ENCODE results near the gene VPS45. TPM values are rescaled to one million over a fixed set of nuclear protein-coding genes. Genes with fewer than 3 reads are reported as not detected.

Gene VPS45
- total RNA-seq, 4 donors from 2014 or later: 32.6 to 41.2 (median 37.1) TPM

DNA sequence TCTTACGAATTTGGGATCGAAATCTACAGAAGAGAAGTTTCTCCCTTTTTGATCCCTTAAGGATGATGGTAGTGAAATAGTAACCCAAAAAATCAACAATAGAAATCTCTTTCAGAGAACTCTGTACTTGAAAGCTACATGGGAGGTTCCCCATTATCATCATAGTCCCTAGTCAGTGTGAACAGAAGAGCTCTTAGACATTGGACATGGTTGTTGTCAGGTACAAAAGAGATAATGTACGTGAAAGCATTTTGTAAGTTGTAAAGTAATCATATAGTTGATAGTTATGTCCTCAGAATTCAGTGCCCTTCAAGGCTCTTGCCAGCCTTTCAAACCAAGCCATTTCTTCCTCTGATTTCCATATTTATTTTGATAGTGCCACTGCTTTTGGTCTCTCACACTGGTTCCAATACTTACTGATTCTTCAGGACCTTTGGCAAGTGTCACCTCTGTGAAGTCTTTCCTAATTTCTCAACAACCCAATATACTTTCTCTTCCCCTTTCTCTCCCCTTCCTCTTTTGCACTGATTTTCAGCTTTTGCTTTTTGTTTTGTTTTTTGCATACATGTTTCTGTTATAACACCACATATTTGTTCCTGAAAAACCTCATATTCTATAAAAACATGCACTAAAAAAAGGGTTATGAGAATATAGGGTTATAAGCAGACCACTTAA lies 22.4 kb downstream of the VPS45 start:
- Histone ChIP-seq H3K27ac (no peak overlapping the region), H3K36me3 (peaks cover 0 to 42% (median 1%) of the 10 kb centered on the region in 3 donors), H3K27me3 (no peaks in the 10 kb centered on the region), H3K4me3 (no peak overlapping the region), H3K4me1 (peaks cover 0 to 11% (median 0%) of the 10 kb centered on the region in 4 donors), H3K9me3 (no peaks in the 10 kb centered on the region)
- 94% methylated on average over 3 of the region's 3 CpGs for WGBS, 2 donors
- TF ChIP-seq EP300 (IDR thresholded peaks at IDR 0.05) (no peak), POLR2A (IDR thresholded peaks at IDR 0.05) (no peak)
- TF ChIP-seq, protein P1, sequence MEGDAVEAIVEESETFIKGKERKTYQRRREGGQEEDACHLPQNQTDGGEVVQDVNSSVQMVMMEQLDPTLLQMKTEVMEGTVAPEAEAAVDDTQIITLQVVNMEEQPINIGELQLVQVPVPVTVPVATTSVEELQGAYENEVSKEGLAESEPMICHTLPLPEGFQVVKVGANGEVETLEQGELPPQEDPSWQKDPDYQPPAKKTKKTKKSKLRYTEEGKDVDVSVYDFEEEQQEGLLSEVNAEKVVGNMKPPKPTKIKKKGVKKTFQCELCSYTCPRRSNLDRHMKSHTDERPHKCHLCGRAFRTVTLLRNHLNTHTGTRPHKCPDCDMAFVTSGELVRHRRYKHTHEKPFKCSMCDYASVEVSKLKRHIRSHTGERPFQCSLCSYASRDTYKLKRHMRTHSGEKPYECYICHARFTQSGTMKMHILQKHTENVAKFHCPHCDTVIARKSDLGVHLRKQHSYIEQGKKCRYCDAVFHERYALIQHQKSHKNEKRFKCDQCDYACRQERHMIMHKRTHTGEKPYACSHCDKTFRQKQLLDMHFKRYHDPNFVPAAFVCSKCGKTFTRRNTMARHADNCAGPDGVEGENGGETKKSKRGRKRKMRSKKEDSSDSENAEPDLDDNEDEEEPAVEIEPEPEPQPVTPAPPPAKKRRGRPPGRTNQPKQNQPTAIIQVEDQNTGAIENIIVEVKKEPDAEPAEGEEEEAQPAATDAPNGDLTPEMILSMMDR (IDR thresholded peaks at IDR 0.05): no peak
- no peak for DNase-seq (ENCODE audit: low spot score in 2 of 2)

DNA sequence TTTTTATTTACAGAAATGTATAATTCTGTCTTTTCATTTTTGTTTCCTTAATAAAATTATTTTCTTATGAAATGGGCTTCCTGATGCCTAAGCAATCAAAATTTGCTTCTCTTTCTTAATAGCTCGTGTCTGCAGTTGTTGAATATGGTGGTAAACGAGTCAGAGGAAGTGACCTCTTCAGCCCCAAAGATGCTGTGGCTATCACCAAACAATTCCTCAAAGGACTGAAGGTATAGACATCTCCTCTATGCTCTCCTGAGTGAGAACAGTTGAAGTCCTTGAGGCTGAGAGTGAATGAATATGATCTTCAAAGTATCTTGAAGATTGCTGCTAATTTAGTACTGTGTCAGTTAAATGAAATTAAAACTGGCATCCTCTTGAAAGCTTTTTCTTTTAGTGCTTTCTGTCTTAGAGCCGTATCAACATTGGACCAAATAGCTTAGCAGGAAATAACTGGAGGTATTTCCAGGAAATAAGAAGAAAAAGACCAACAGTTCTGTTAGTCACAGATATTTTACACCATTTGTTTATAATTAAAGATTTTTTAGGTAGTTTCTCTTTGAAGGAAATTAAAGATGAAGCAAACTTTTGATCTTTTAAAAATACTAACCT lies 24.7 kb downstream of the VPS45 start:
- no peak for DNase-seq (ENCODE audit: low spot score in 2 of 2)
- TF ChIP-seq, protein P1 (IDR thresholded peaks at IDR 0.05): no peak
- TF ChIP-seq POLR2A (IDR thresholded peaks at IDR 0.05) (no peak), EP300 (IDR thresholded peaks at IDR 0.05) (no peak)
- no peak overlapping the region for H3K27ac ChIP-seq
- H3K27me3 ChIP-seq: no peaks in the 10 kb centered on the region
- H3K4me1 ChIP-seq: peaks cover 0 to 3% (median 0%) of the 10 kb centered on the region in 4 donors
- WGBS, 2 donors: 68 to 71% methylated on average over 3 of the region's 3 CpGs
- peaks cover 0 to 62% (median 8%) of the 10 kb centered on the region in 3 donors for H3K36me3 ChIP-seq
- H3K9me3 ChIP-seq: no peaks in the 10 kb centered on the region
- no peak overlapping the region for H3K4me3 ChIP-seq

DNA sequence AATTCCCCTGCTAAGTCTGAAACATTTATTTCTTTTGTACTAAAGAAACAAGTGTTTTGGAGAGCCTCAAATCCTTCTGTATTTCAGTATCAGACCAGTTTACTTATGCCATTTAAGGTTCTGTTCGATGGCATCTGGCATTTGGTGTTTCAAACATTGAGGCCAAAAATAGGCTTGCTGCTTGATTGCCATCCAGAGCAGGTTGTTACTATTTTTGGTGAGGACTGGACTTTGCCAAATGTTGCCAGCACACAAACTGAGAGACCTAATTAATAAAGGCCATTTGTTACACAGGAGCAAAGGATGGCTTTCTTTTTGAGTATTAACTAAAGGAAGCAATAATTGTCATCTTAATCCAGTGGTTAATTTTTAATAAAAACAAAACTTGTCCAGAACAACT lies 26.2 kb downstream of the VPS45 start:
- WGBS, 2 donors: 70 to 77% methylated on average over 1 of the region's 1 CpG
- H3K27me3 ChIP-seq: no peaks in the 10 kb centered on the region
- TF ChIP-seq EP300 (IDR thresholded peaks at IDR 0.05) (no peak), POLR2A (IDR thresholded peaks at IDR 0.05) (no peak)
- TF ChIP-seq, protein P1 (IDR thresholded peaks at IDR 0.05): no peak
- H3K9me3 ChIP-seq: no peaks in the 10 kb centered on the region
- no peak overlapping the region for H3K27ac ChIP-seq
- peaks cover 0 to 68% (median 8%) of the 10 kb centered on the region in 3 donors for H3K36me3 ChIP-seq
- no peak for DNase-seq (ENCODE audit: low spot score in 2 of 2)
- no peak overlapping the region for H3K4me3 ChIP-seq
- H3K4me1 ChIP-seq: no peaks in the 10 kb centered on the region

DNA sequence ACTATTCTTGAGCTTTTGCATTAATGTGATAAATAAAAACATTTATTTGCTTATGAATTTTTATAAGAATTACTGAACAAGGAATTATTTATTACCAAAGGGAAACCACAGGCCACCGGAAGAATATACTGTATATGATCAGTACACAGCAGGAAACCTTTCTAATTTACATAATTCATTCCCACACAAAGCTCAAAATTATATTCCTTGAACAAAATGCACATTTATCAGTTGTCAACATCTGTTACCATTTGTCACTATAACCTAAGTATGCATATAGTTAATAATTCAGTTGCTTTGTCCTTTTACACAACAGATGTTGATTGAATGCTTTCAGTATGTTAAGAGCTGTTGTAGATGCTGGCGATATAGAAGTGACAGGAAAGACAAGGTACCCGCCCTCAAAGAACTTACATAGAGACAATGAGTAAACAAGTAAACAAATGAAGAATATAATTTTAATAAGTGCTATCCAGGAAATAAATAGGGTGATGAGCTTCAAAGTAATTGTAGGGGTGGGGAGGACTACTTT lies 27.2 kb downstream of the VPS45 start:
- TF ChIP-seq, protein P1 (IDR thresholded peaks at IDR 0.05): no peak
- TF ChIP-seq EP300 (IDR thresholded peaks at IDR 0.05) (no peak), POLR2A (IDR thresholded peaks at IDR 0.05) (no peak)
- Histone ChIP-seq H3K36me3 (peaks cover 0 to 77% (median 8%) of the 10 kb centered on the region in 3 donors), H3K4me3 (no peak overlapping the region), H3K27me3 (no peaks in the 10 kb centered on the region), H3K4me1 (no peaks in the 10 kb centered on the region), H3K9me3 (no peaks in the 10 kb centered on the region), H3K27ac (no peak overlapping the region)
- no peak for DNase-seq (ENCODE audit: low spot score in 2 of 2)
- WGBS, 2 donors: 68 to 69% methylated on average over 3 of the region's 3 CpGs

DNA sequence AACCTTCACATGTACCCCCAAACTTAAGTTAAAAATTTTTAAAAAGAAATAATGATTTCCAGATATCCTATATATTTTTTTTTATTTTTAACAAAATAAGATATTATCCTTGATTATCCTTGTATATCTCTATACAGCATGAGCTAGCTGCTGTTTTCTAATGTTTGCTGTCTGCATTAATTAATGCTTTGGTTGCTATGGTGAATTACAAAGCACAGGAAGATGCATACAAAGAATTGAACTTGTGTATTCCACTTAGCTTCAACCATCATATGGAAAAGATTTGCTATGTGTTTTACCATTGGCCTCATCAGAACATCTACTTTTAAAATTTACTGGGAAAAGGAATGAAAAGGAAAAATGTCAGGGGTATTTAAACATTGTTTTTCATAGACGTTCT lies 35.4 kb downstream of the VPS45 start:
- no peak for DNase-seq (ENCODE audit: low spot score in 2 of 2)
- no peaks in the 10 kb centered on the region for H3K9me3 ChIP-seq
- TF ChIP-seq EP300 (IDR thresholded peaks at IDR 0.05) (no peak), POLR2A (IDR thresholded peaks at IDR 0.05) (no peak)
- TF ChIP-seq, protein P1 (IDR thresholded peaks at IDR 0.05): no peak
- H3K4me3 ChIP-seq: no peak overlapping the region
- peaks cover 0 to 40% (median 0%) of the 10 kb centered on the region in 3 donors for H3K36me3 ChIP-seq
- H3K27me3 ChIP-seq: no peaks in the 10 kb centered on the region
- 28 to 32% methylated on average over 1 of the region's 1 CpG for WGBS, 2 donors
- H3K4me1 ChIP-seq: no peaks in the 10 kb centered on the region
- H3K27ac ChIP-seq: no peak overlapping the region

All from tibial nerve (tissue), 4 donors.